NCI-H446 treated with DMSO at 0.1 percent for 48 hours (cell line): ENCODE data around the gene ZMIZ1.

Source experiments
- DNase-seq: peaks from one replicate; lab custom pipeline; 2025; lab: John Stamatoyannopoulos, UW

Gene ZMIZ1

DNA sequence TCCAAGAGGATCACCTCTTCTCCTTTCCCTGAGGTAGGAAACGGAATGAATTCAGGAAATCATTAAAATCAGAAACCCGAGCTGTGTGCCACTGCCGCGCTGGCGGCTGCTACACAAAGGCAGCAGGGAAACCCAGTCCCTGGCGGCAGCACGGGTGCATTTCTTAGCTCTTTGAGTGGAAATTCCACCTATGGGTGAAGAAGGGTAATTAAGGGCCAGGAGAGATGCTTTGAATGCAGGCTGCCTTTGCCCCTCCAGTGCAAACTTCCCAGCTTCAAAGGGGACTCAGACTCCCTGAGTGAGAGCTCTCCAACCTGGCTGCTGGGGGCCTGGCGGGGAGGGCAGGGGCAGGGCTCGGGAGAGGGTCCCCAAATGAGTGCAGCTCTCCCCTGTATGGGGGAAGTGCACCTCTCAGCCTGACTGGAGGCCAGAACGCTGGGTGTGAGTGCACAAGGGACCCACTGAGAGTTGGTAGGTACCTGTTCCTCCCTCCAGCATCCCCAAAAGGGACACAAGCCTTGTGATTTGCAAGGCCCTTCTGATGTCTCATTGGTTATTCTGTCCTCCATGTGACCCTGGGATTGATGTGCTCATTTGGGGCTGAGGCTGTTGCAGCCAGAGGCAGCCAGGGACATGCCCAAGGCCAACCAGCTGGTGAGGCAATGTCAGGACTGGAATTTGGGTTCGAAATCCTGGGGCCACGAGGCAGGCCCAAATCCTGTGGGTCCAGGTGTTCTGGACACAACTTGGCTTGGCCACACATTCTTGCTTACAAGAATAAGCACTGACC is 16.3 kb upstream of the ZMIZ1 start:
- no peak for DNase-seq

DNA sequence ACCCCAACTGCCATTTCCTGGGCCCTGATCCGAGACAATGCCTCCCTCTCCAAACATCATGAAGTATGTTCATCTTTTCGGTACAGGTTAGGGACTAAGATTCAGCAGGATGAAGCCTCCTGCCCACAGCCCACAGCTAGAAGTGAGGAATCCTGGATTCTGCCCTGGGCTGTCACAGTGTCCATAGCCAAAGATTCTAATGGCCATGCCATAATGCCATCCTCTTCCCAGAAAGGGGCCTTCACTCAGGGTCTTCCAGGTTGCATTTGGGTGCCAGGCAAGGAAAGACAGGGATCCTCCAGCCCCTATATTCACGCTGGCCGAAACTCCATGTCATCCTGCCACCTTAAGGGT is 15.7 kb upstream of the ZMIZ1 start:
- DNase-seq: no peak

DNA sequence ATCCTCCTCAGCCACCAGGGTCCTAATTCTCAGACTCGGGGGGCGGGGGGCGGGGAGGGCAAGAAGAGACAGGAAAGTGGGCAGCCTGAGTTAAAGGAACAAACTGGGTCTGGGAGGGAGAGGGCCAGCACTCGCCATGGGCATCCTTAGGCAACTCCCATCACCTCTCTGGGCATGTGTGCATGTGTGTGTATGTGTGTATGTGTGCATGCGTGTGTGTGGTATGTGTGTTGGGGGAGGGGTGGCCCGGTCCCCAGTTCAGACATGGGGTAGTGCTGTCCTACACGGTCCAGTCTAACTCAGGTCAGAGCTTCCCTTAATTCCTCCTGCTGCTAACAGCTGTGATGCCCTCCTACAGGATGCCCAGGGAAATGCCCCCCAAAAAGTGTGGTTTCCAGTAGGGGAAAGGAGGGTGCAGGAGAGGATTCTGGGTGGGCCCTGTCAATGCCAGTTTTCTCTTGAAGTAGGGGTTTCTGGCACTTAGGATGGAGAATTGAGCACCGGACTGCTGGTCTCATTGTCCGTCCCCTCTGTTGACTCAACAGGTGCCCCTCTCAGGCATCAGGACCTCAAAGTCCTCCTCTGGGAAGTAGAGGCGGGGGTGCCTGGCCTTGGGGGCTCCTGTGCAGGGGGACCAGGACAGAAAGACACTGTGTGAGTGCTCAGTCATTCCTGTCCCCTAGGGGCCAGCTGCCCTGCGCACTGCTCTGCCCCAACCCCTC is 15.1 kb upstream of the ZMIZ1 start:
- no peak for DNase-seq

DNA sequence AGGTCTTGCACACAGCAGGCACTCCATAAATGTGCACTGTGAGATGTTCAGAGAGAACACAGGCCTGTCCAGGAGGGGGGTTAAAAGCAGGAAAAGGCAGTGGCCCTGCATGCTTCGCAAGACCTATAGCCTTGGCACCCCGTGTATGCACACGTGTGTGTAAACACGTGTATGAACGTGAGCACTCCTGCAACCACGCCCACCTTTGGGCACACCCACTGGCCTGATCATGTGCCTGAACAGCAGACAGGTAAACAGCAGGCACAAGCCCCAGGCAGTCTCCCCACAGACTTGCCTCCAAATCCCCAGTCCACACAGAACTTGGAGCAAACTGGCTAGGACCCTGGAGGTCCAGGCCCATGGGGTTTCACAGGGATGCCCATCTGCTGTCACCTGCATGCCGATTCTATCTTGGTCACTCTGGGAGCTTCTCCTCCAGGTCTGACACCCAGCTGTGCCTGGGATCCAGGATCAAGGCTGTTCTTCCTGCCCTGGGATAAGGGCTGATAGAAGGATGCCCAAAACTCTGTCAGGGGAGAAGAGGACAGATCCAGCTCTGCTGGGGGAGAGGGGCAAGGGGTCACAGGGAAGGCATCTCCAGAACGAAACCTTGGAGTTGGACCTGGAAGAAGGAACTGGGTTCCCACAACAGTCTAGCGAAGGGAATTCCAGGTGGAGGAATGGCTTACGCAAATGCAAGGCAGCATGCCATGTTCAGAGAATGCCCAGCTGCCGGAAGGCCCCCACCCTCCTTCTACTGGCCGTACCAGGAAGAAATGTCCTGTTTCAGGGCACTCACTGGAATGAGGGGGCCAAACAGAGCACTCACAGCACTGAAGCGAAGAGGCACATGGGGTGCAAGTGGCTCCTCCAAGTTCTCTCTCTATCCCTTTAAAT is 14.3 kb upstream of the ZMIZ1 start:
- DNase-seq: no peak

DNA sequence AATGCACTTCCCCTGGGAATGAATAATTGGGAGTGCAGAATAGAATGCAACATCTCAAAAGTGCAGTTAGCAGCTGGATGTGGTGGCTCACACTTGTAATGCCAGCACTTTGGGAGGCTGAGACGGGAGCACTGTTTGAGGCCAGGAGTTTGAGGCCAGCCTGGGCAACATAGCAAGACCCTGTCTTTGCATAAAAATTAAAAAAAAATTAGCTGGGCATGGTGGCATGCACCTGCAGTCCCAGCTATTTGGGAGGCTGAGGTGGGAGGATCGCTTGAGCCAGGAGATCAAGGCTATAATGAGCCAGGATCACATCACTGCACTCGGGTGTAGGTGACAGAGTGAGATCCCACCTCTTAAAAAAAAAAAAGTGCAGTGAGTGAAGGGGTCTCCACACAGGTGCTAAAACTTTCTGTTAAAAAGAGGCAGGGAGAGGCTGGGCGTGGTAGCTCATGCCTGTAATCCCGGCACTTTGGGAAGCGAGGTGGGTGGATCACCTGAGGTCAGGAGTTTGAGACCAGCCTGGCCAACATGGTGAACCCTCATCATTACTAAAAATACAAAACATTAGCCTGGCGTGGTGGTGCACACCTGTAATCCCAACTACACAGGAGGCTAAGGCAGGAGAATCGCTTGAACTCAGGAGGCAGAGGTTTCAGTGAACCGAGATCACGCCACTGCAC is 13.5 kb upstream of the ZMIZ1 start:
- no peak for DNase-seq

DNA sequence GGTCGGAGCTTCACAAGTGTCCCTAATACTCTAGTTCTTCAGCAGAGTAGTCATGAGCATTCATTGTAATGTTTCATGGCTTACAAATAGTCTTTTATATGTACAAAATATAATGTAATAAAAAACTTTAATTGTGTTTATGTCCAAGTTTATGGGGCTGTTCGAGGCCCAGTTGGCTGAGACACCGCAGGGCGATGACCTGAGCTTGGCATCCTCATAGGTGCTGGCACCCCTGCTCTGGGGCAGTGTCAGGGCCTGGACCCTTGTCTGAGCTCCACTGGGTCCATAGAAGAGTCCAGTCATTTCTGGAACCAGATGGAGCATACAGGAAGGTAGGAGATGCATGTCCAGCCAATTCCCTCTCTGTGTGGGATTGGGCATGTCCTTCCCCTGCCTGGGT is 12.9 kb upstream of the ZMIZ1 start:
- no peak for DNase-seq

DNA sequence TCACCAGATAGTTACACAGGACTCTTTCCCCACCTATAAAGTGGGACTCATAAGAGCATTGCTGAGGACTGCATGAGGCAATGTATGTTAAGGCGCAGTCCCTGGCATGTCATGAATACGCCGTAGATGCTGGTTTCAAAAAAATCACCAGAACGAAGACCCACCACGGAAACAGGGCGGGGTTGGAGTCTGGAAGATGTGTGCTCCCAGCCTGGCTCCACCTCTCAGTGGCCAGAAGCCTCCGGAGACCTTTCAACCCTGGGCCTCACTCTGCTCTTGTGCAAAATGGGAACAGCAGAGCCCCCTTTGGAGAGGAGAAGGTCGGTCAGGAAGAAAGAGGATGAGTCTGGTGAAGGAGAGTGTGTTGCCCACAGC is 12.4 kb upstream of the ZMIZ1 start:
- DNase-seq: no peak

DNA sequence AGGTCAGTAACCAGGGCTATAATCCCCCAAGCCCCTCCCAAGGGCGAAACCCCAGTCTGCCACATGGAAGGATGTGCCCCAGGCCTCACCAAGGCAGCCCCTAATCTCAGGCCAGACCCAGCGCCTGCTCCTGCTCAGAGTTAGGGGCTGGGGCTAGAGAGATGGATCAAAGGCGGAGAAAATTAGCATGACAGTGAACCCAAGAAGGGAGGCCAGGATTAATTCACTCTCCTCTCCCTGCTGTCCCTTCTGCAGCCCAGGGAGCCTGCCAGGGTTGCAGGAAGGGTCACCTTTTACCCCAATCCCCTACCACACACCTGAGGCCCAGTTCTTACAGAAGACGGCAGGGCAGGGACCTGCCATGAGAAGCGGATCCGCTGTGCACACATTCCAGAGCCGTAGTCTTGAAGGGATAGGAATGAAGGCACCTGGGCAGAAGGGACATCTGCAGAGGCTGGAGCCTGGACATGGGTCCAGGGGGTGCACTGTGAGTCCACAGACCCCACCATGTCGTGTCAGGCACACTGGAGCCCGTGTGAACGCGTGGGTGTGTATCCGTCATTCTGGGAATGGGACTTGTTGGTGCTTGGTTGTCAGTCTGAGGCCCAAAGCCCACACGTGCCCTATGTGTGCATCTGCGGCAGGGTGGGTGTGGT is 11.9 kb upstream of the ZMIZ1 start:
- DNase-seq: no peak

DNA sequence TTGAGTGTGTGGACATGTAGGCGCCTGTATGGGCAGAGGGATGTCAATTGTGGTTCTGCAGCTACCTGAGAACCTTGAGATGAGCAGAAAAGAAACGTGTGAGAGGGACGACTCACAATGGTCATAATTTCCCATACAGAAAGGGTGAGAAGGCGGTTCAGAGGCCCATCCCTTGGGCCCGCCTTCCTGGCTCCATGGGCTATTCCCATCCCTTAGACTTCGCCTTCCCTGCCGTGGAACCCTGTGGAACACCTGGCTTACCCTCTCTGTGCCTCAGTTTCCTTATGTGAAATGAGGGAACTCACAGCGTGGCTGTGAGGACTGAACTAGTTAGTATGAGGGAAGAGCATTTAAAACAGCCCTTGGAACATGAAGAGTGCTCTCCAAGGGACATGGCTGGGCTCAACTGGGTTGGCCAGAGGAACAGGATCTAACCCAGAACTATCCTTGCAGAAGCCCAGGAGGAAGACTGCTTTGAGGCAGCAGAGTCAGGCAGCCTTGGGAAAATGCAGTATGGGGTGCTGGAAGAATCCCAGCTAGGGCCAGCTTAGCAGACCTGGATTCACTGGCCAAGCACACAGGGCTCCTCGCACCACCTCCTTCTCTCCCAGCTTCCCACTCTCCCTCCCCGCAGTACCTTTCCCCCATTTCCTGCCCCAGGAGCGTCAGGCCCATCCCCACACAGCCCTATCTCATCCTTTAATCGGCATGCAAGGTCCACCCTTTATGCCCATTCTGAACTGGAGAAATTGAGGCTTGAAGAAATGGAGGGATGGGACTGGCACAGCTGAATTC is 11.1 kb upstream of the ZMIZ1 start:
- DNase-seq: no peak

DNA sequence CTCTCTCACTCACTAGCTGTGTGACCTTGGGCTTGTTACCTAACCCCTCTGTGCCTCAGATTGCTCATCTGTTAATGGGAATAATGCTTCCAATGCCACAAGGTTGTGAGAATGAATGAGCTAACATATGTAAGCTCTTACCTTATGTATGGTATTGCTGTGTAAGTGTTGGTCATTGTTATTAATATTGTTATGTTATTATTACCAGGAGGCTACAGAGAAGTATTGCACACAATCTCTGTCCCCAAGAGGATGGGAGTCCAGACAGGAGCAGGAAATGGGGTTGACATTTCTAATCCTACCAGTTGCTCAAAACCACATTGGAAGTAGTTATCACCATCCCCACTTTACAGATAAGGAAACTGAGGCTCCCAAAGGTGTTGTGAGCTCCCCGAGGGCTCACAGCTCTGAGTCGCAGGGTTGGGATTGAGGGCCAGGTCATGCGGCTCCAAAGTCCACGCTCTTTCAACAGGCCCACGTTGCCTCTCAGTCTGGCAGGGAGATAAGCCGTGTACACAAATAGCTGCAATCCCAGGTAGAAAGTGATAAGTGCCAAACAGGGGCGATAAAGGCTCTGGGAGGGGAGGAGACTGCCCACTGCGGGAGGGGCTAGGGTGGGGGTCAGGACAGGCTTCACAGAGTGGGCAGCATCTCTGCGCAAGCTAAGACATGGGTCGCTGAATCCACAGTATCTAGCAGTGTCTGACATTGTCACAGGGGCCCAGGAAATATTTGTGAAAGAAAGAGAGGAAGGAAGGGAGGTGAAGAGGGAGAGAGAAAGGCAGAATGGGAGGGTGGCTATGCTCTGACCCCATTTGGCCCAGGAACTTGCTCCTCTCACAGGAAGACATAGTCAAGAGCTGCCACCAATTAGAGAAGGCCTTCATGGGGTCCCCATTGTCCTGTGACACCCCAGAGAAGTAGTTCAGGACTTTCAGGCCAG is 9.6 kb upstream of the ZMIZ1 start:
- DNase-seq: no peak

DNA sequence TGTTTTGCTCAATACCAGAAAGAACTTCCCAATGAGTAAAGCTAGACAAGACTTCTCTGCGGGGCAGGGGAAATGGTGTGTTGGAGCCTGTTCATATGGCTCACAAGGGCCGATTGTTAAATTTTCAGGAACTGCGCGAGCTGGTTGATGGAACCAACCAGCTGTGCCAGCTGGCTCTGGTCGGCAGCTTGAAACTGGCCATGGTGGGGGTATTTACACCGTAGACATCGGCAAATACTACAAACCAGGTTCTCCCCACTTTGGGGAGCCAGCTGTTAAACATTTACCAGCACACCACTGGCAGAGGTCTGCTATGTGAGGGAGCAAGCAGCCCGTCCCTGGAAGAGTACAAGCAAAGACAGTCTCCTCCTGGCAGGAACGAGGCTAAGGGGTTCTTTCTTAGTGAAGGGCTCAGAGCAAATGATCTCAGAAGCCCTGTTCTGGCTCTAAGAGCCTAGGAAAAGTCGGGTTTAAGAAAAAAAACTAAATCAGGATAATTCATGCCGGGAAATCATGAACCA is 8.8 kb upstream of the ZMIZ1 start:
- DNase-seq: no peak

DNA sequence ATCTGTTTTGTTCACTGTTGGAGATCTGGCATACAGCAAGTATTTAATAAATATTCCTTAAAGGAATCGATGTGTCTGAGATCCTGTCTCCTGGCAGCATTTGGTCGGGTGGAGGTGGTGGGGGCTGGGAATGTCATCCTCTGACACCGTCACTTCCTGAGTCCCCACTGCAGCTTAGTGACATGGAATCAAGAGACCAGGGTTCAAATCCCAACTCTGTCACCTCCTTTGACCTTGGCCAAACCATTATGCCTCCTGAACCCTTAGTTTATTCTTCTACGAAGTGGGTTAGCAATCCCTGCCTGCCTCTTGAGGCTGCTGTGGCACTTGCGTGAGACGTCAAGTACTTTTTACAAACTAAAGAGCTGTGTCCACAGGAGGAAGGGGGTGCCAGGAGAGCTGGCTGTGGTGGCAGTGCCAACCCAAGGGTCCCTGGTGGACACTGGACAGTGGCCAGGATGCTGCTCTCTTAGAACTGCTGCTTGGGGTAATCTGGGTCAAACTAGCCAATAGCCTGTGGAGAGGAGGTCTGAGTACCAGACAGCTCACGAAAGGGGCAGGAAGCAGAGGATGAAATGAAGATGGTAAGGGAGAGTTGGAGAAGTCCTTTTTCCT is 8.0 kb upstream of the ZMIZ1 start:
- no peak for DNase-seq

DNA sequence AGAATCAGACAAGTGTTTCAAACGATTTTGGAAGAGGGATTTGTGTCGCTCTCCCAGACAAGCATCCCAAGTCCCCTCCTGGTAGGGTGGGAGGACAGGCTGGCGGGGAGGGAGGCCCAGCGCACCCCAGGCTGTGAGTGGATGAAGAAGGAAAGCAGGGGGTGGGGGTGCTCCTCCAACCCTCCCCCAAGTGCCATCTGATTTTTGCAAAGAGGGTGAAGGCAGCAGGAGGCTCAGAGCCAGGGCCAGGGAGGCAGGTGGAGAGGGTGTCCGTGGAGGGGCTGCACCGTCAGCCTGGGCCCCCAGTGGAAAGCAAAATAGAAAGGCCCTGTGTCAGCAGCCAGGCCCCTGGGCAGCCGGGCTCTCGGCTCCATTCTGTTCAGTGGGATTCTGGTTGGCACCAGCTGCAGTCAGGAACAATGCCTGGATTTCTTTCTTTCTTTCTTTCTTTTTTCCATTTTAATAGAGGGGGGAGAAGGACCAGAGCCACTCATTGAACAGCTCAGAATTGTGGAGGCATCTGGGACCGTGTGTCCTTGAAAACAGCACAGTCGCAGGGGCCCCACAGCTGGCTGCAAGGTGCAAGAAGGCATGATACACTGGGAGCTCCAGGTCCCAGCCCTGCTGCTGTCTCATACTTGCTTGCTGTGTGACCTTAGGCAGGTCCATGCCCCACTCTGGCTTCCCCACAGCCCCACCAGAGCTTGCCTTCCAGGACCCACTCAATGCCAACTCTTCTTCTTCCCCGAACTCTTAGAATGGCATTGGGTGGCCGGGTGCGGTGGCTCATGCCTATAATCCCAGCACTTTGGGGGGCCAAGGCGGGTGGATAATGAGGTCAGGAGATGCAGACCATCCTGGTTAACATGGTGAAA is 7.1 kb upstream of the ZMIZ1 start:
- no peak for DNase-seq

DNA sequence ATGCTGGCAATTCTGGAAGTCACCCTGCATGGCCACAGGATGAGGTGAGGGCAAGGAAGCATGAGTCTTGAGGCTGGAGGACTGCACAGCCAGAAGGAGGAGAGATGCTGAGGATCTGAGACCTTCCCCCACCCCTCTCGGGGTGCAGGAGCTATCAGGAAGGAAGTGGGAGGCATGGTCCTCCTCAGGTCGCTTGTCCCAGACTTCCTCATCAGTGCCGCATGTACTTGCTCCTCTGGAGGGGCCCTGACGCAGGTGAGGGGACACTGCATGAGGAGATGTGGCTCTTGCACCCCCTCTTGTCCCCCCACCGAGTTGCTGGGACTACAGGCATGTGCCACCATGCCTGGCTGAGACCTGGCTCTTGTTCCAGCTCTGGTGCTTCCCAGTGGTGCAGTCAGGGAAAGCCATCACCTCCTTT is 5.7 kb upstream of the ZMIZ1 start:
- no peak for DNase-seq

DNA sequence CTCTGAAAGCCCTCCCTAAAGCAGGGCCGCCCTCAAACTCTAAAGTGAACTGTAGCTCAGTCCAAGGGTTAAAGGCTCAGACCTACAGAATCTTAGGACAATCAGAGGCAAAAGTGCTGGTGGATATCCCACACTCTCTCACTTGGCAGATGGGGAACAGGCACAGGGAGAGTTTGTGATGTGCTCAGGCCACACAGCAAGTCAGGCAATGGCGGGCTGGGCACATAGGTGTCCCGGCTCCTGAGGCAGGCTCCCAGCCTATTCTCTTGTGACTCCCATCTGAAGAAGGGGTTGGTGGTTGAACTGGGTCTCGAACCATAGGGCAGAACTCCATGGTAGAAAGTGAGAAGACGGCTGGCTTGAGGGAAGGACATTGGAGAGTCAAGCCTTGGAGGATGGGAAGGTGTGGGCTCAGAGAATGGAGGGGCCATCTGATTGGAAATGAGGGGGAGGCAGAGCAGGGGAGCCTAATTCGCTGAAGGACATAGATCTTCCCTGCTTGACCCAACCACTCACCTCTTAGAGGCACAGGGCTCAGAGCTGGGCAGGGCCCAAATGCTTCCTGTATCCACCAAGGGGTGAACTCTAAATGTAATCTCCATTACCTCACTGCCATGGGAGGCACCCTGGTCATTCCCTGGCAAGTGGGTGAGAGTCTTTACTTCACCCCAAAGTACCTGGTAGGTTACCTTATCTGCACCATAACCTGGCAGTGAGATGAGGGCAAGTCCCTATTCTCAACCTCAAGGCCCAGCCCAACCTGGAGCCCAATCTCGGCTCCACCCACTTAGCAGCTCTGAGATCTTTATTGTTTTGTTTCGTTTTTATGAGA is 4.9 kb upstream of the ZMIZ1 start:
- DNase-seq: no peak

DNA sequence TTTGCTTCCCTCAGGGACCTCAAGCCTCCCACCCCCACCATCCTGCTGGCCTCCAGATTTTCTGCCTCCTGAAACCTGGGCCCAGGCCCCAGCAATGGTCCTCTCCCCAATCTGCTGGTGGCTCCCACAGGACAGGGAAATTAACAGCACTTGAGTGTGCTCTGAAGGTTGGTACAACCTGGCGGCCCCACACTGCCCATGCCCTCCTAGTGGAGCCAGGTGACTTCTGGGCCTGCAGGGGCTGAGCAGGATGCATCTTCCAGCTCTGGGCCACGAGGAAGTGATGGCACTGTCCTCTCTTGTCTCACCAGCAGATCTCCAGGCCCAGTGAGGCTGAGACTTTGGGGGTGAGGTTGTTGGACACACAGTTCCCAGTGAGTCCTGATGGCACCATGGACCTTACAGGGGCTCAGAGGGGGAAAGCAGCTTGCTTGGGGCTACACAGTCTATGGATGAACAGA is 3.6 kb upstream of the ZMIZ1 start:
- DNase-seq: no peak

DNA sequence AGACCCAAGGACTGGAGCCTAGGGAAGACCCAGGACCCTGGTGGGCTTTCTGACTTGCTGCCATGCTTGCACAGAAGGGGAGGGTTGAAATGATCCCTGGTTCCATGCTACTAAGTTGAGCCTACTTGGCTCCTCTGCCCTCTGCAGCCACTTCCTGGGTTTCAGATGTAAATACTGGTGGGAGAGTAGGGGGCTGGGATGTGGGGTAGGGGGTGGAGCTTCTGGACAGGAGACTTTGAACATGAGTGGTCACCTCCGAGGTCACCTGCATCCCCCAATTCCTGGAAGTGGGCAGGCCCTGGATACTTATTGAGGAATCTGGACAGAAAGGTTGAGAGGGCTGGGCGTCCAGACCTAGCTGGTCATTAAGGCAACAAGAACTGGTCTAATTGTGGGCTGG is 2.9 kb upstream of the ZMIZ1 start:
- DNase-seq: no peak
